SU-DHL-6 (cell line): Measurements from ENCODE around the gene OSBPL5.

ENCODE experiments used
- CTCF ChIP-seq: fragments of 200-600 bp; sonication (generic); IDR thresholded peaks from one replicate; pipeline ENCODE4 v1.5.1; 2017; ENCODE audit warnings: antibody characterized with exemption, mild to moderate bottlenecking, low read length, moderate library complexity; ENCODE audit not compliant: insufficient read depth, poor library complexity, severe bottlenecking
- EZH2phosphoT487 ChIP-seq: fragments of 200-600 bp; sonication (generic), shearing (Covaris generic); conservative IDR thresholded peaks from 2 replicates; pipeline ENCODE4 v1.6.1; 2018; ENCODE audit warnings: mild to moderate bottlenecking, antibody characterized with exemption, low read length, moderate library complexity, mixed read lengths

DNA sequence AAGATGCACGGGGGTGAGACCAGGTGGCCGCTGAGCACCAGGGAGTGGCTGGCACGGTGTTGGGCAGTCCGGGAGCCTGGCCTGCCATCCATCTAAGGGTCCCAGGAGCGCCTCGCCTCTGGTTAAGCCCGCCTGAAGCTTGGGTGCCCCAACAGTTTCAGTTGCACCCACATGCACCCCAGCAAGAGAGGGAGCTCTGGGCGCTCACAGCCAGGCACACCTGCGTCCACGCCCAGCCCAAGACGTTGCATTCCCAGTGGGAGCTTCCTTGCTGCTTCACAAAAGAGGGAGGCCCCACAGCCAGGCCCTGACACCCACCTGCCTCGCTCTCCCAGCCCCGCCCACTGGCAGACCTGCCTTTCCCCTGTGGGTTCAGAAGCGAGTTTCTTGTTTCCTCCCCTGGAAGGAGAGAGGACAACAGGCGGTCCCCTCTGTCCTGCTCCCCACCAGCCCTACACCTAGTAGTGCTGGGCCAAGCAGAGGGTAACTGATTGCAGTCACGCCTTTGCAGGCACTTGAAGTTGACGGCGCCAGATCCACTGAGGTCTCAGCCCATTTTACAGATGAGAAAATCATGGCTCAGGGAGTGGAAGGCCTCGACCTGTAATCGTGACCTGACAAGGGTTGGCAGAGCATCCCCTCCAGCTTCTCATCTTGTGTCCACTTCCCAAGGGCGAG, 35.4 kb downstream of the OSBPL5 start:
- no peak for TF ChIP-seq CTCF
- TF ChIP-seq EZH2phosphoT487, result no peak
